Hepatocyte (in vitro differentiated cells): Measurements from ENCODE around the gene DHX15. TPM values are rescaled to one million over a fixed set of nuclear protein-coding genes. Genes with fewer than 3 reads are reported as not detected.
A peak's percentile ranks its signal among the peaks of the same experiment; 100 is the strongest.

Experiments used
- DNase-seq: peaks from one replicate; pipeline ENCODE4 v3.0.0-alpha.2; 2016; ENCODE audit warnings: low spot score
- H2AFZ ChIP-seq: fragments of 200-600 bp; sonication (generic); 2 replicates; pipeline ENCODE4 v1.6.0; 2016; ENCODE audit warnings: antibody characterized with exemption, mild to moderate bottlenecking
- H3K27ac ChIP-seq: fragments of 200-600 bp; sonication (generic); 2 replicates; pipeline ENCODE4 v1.5.1; 2016; ENCODE audit warnings: mild to moderate bottlenecking
- H3K27me3 ChIP-seq: fragments of 200-600 bp; sonication (generic); 2 replicates; pipeline ENCODE4 v1.6.1; 2016
- H3K36me3 ChIP-seq: fragments of 200-600 bp; sonication (generic); replicated peaks from 2 replicates; pipeline ENCODE4 v1.5.1; 2016; ENCODE audit warnings: low read depth; ENCODE audit not compliant: insufficient read depth
- H3K4me1 ChIP-seq: fragments of 200-600 bp; sonication (generic); 2 replicates; pipeline ENCODE4 v1.5.1; 2016; ENCODE audit warnings: mild to moderate bottlenecking, moderate library complexity; ENCODE audit not compliant: insufficient read depth
- H3K4me2 ChIP-seq: fragments of 200-600 bp; sonication (generic); 2 replicates; pipeline ENCODE4 v1.6.0; 2016
- H3K4me3 ChIP-seq: fragments of 200-600 bp; sonication (generic); 2 replicates; pipeline ENCODE4 v1.5.1; 2016; ENCODE audit warnings: mild to moderate bottlenecking
- H3K79me2 ChIP-seq: fragments of 200-600 bp; sonication (generic); 2 replicates; pipeline ENCODE4 v1.6.0; 2017; ENCODE audit warnings: mild to moderate bottlenecking
- H3K9me2 ChIP-seq: fragments of 200-600 bp; sonication (generic); replicated peaks from 2 replicates; pipeline ENCODE4 v1.6.0; 2017; ENCODE audit warnings: mild to moderate bottlenecking; ENCODE audit not compliant: insufficient read depth
- H3K9me3 ChIP-seq: fragments of 200-600 bp; sonication (generic); 2 replicates; pipeline ENCODE4 v1.5.1; 2016; ENCODE audit warnings: low read depth, mild to moderate bottlenecking
- H4K20me1 ChIP-seq: fragments of 200-600 bp; sonication (generic); 2 replicates; pipeline ENCODE4 v1.6.0; 2016; ENCODE audit warnings: mild to moderate bottlenecking; ENCODE audit not compliant: insufficient read depth, poor library complexity, severe bottlenecking
- CTCF ChIP-seq: fragments of 200-600 bp; sonication (generic); IDR thresholded peaks from 2 replicates; pipeline ENCODE4 v1.5.1; 2016; ENCODE audit warnings: antibody characterized with exemption, mild to moderate bottlenecking; ENCODE audit not compliant: poor library complexity
- EZH2 ChIP-seq: fragments of 200-600 bp; sonication (generic); IDR thresholded peaks from 2 replicates; pipeline ENCODE4 v1.6.1; 2016; ENCODE audit warnings: antibody characterized with exemption, mild to moderate bottlenecking, borderline replicate concordance
- EZH2phosphoT487 ChIP-seq: fragments of 200-600 bp; sonication (generic); IDR thresholded peaks from one replicate; pipeline ENCODE4 v1.6.1; 2018; ENCODE audit warnings: antibody characterized with exemption, mild to moderate bottlenecking, low read depth, moderate library complexity; ENCODE audit not compliant: unreplicated experiment, severe bottlenecking
- WGBS: methylation state at CpG from one replicate; pipeline ENCODE4 v1.1.6; 2016; ENCODE audit warnings: low lambda C conversion rate; ENCODE audit errors: missing lambda C conversion rate; 5-methylcytosine and 5-hydroxymethylcytosine counted together
- polyA plus RNA-seq: library from polyadenylated mRNA; unstranded; fragments of >200 nt; fragmentation: Nextera tagmentation; extraction: Ambion mirVana; gene quantifications from 2 replicates; pipeline ENCODE4 v1.2.1, GENCODE V29; 2016
- total RNA-seq: library from RNA; depleted of rRNA; stranded (reverse); fragments of >200 nt; gene quantifications from 2 replicates; pipeline ENCODE4 v1.2.3, GENCODE V29; 2014

The DHX15 gene
- total and polyA plus RNA-seq, 2 experiments from 2014 or later = 88.4 to 188 TPM

- Histone ChIP-seq H3K9me2 (no peaks in the 10 kb centered on the region), H3K27me3 (no peaks in the 10 kb centered on the region), H3K27ac (no peak overlapping the region), H2AFZ (no peak overlapping the region), H3K79me2 (no peaks in the 10 kb centered on the region), H3K9me3 (no peaks in the 10 kb centered on the region), H3K4me3 (no peak overlapping the region), H3K4me2 (no peak overlapping the region), H3K4me1 (peaks cover 18% of the 10 kb centered on the region), H4K20me1 (no peaks in the 10 kb centered on the region), H3K36me3 (no peaks in the 10 kb centered on the region)
- TF ChIP-seq EZH2 = no peak
- TF ChIP-seq CTCF = no peak
- TF ChIP-seq EZH2phosphoT487 = no peak
- WGBS = 94% methylated on average over 22 of the region's 22 CpGs
- no peak for DNase-seq
These were observed 14.9 kb upstream of the DHX15 start for GRCh38 chr4:24599275-24599674.

DNA sequence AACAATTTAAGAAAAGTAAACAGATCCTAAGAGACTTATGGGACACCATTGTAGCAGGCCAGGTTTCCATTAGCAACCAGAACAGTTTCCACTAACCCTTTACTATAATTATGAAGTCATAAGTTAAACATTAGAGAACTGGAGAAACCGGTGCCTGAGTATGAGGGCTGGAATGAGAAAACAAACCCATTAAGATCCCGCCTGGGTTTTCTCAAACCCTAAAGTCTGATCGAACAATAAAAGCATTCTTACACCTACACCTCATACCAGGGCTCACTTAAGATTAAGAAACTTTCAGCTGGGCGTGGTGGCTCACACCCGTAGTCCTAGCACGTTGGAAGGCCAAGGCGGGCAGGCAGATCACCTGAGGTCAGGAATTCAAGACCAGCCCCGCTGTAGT lies 13.7 kb upstream of the DHX15 start:
- Histone ChIP-seq H3K79me2 (no peaks in the 10 kb centered on the region), H3K9me3 (no peaks in the 10 kb centered on the region), H3K27me3 (no peaks in the 10 kb centered on the region), H3K4me3 (no peak overlapping the region), H4K20me1 (no peaks in the 10 kb centered on the region), H2AFZ (peak overlapping the region; percentile 23), H3K4me1 (peaks cover 18% of the 10 kb centered on the region), H3K36me3 (no peaks in the 10 kb centered on the region), H3K27ac (peak overlapping the region; percentile 95), H3K9me2 (no peaks in the 10 kb centered on the region), H3K4me2 (no peak overlapping the region)
- TF ChIP-seq EZH2 (no peak), EZH2phosphoT487 (no peak), CTCF (no peak)
- WGBS = 38% methylated on average over 8 of the region's 8 CpGs
- DNase-seq = peak; percentile 76

GRCh38 chr4:24595659-24596058 lies 11.3 kb upstream of the DHX15 start:
- Histone ChIP-seq H3K27ac (peak overlapping the region; percentile 41), H3K4me2 (peak overlapping the region; percentile 18)
- TF ChIP-seq EZH2 = no peak

GRCh38 chr4:24594887-24595286 lies 10.5 kb upstream of the DHX15 start:
- H3K4me1 ChIP-seq = peaks cover 18% of the 10 kb centered on the region
- peak; percentile 32 for DNase-seq
- WGBS = 41% methylated on average over 2 of the region's 2 CpGs
- H3K9me2 ChIP-seq = no peaks in the 10 kb centered on the region
- H3K4me2 ChIP-seq = peak overlapping the region; percentile 18
- H2AFZ ChIP-seq = no peak overlapping the region
- H3K27ac ChIP-seq = peak overlapping the region; percentile 41
- H3K36me3 ChIP-seq = no peaks in the 10 kb centered on the region
- no peaks in the 10 kb centered on the region for H3K27me3 ChIP-seq
- no peaks in the 10 kb centered on the region for H3K79me2 ChIP-seq
- H4K20me1 ChIP-seq = no peaks in the 10 kb centered on the region
- TF ChIP-seq CTCF (no peak), EZH2 (no peak), EZH2phosphoT487 (no peak)
- H3K9me3 ChIP-seq = no peaks in the 10 kb centered on the region
- H3K4me3 ChIP-seq = no peak overlapping the region

More at GRCh38 chr4:24595659-24596058, 11.3 kb upstream of the DHX15 start:
- WGBS = 54% methylated on average over 2 of the region's 2 CpGs
- Histone ChIP-seq H3K36me3 (no peaks in the 10 kb centered on the region), H3K9me2 (no peaks in the 10 kb centered on the region), H3K9me3 (no peaks in the 10 kb centered on the region), H4K20me1 (no peaks in the 10 kb centered on the region), H3K4me3 (no peak overlapping the region), H3K4me1 (peaks cover 18% of the 10 kb centered on the region), H3K79me2 (no peaks in the 10 kb centered on the region), H2AFZ (no peak overlapping the region), H3K27me3 (no peaks in the 10 kb centered on the region)
- DNase-seq = no peak
